ENCODE measurements around the gene CHD1L. TPM values are rescaled to one million over a fixed set of nuclear protein-coding genes. Genes with fewer than 3 reads are reported as not detected.

The CHD1L gene
- total RNA-seq, 1 donor from 2014 or later: 118 TPM

DNA sequence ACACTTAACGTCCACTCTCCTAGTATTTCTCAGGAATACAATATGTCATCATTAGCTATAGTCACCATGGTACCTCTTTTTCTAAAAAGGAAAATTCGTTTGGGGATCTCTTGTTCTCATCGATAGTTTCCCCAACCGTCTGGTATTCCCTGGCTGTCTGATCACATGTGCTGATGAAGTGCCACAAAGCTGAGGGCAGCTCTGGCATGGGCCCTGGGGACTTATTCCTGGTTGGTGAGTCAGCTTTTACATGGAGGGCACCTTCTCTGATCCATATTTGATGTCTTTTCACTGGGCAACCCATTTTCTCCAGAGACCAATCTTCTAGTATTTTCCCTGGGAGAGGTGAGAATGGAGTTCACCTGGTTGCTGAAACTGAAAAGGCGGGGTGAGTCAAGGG lies 39.5 kb downstream of the CHD1L start:
- H3K4me2 ChIP-seq: no peak overlapping the region
- peaks cover 33% of the 10 kb centered on the region for H3K36me3 Mint-ChIP-seq

GRCh38 chr1:147283011-147283410 lies 40.5 kb downstream of the CHD1L start:
- Mint-ChIP-seq H3K9me3 (no peaks in the 10 kb centered on the region), H3K4me1 (no peaks in the 10 kb centered on the region), H3K27me3 (ENCODE audit: insufficient read depth, low read depth) (no peaks in the 10 kb centered on the region), H3K36me3 (peaks cover 40% of the 10 kb centered on the region), H3K27ac (no peak overlapping the region), H3K4me3 (no peak overlapping the region)
- Histone ChIP-seq H3K9ac (peak overlapping the region; percentile 39), H3K27me3 (no peaks in the 10 kb centered on the region), H3K27ac (no peak overlapping the region), H3K4me2 (no peak overlapping the region), H3K36me3 (peaks cover 26% of the 10 kb centered on the region), H2AFZ (replicated peaks) (no peak overlapping the region), H3K4me1 (no peaks in the 10 kb centered on the region), H3K79me2 (ENCODE audit: low read depth) (no peaks in the 10 kb centered on the region), H4K20me1 (ENCODE audit: low read depth) (no peaks in the 10 kb centered on the region), H3F3A (ENCODE audit: low read depth) (no peaks in the 10 kb centered on the region), H3K4me3 (no peak overlapping the region), H3K9me3 (ENCODE audit: low read depth) (no peaks in the 10 kb centered on the region)
- DNase-seq (ENCODE audit: low spot score): no peak
- TF ChIP-seq EZH2phosphoT487 (IDR thresholded peaks at IDR 0.05): no peak
- TF ChIP-seq EZH2 (IDR thresholded peaks at IDR 0.05): no peak
- TF ChIP-seq CTCF (IDR thresholded peaks at IDR 0.05): no peak

More for the DNA sequence above, 39.5 kb downstream of the CHD1L start:
- no peak overlapping the region for H3K4me3 Mint-ChIP-seq
- no peaks in the 10 kb centered on the region for H3K4me1 ChIP-seq
- no peak overlapping the region for H3K27ac Mint-ChIP-seq
- no peaks in the 10 kb centered on the region for H3F3A ChIP-seq (ENCODE audit: low read depth)
- H3K27ac ChIP-seq: no peak overlapping the region
- peaks cover 29% of the 10 kb centered on the region for H3K36me3 ChIP-seq
- H4K20me1 ChIP-seq (ENCODE audit: low read depth): no peaks in the 10 kb centered on the region
- no peaks in the 10 kb centered on the region for H3K79me2 ChIP-seq (ENCODE audit: low read depth)
- H2AFZ ChIP-seq (replicated peaks): no peak overlapping the region
- H3K27me3 Mint-ChIP-seq (ENCODE audit: insufficient read depth, low read depth): no peaks in the 10 kb centered on the region
- no peaks in the 10 kb centered on the region for H3K4me1 Mint-ChIP-seq
- TF ChIP-seq CTCF (IDR thresholded peaks at IDR 0.05) (no peak), EZH2 (IDR thresholded peaks at IDR 0.05) (no peak), EZH2phosphoT487 (IDR thresholded peaks at IDR 0.05) (no peak)
- no peaks in the 10 kb centered on the region for H3K9me3 Mint-ChIP-seq
- DNase-seq (ENCODE audit: low spot score): no peak
- H3K9me3 ChIP-seq (ENCODE audit: low read depth): no peaks in the 10 kb centered on the region
- no peaks in the 10 kb centered on the region for H3K27me3 ChIP-seq
- H3K4me3 ChIP-seq: no peak overlapping the region
- no peak overlapping the region for H3K9ac ChIP-seq

DNA sequence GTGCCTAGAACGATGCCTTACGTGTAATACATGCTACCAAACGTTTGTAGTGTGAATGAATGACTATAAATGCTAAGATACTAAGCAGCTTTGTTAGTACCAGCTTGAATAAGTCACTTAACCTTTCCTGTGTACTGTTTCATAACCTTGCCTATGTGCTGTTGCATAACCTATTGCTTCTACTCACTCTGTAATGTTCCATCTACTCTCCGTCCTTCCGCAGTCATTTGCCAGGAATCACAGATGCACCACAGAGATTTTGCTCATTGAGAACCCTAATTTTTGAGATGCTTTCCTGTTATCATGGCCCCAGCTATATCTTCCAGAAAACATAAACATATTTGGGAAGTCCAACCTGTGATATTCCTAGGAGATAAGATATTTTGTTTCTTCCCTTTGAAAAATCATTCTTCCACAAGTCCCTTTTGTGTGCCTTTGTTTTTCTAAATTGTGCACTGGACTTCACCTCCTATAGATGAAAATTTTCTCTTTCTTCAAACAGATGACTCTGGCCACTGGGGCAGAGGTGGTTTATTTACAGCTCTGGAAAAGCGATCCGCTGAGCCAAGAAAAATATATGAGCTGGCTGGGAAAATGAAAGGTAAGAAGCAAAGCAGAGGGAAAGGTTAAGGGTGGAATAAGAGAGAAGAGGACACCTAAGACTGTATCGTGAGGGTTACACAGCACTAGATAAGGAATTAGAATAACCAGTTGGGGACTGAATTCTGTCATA lies 44.8 kb downstream of the CHD1L start:
- Histone ChIP-seq H3K9me3 (ENCODE audit: low read depth) (no peaks in the 10 kb centered on the region), H3K9ac (no peak overlapping the region), H3K4me1 (no peaks in the 10 kb centered on the region), H3F3A (ENCODE audit: low read depth) (no peaks in the 10 kb centered on the region), H4K20me1 (ENCODE audit: low read depth) (no peaks in the 10 kb centered on the region), H3K4me3 (no peak overlapping the region), H2AFZ (replicated peaks) (no peak overlapping the region), H3K79me2 (ENCODE audit: low read depth) (no peaks in the 10 kb centered on the region), H3K27me3 (no peaks in the 10 kb centered on the region), H3K36me3 (peaks cover 21% of the 10 kb centered on the region), H3K27ac (no peak overlapping the region), H3K4me2 (no peak overlapping the region)
- Mint-ChIP-seq H3K9me3 (no peaks in the 10 kb centered on the region), H3K36me3 (peaks cover 73% of the 10 kb centered on the region), H3K4me3 (no peak overlapping the region), H3K27ac (no peak overlapping the region), H3K4me1 (no peaks in the 10 kb centered on the region), H3K27me3 (ENCODE audit: insufficient read depth, low read depth) (no peaks in the 10 kb centered on the region)
- TF ChIP-seq EZH2phosphoT487 (IDR thresholded peaks at IDR 0.05): no peak
- no peak for TF ChIP-seq EZH2 (IDR thresholded peaks at IDR 0.05)
- TF ChIP-seq CTCF (IDR thresholded peaks at IDR 0.05): no peak
- DNase-seq (ENCODE audit: low spot score): no peak
